ENCODE results near the gene TSPAN14.
A peak's percentile ranks its signal among the peaks of the same experiment; 100 is the strongest.

TSPAN14 gene

DNA sequence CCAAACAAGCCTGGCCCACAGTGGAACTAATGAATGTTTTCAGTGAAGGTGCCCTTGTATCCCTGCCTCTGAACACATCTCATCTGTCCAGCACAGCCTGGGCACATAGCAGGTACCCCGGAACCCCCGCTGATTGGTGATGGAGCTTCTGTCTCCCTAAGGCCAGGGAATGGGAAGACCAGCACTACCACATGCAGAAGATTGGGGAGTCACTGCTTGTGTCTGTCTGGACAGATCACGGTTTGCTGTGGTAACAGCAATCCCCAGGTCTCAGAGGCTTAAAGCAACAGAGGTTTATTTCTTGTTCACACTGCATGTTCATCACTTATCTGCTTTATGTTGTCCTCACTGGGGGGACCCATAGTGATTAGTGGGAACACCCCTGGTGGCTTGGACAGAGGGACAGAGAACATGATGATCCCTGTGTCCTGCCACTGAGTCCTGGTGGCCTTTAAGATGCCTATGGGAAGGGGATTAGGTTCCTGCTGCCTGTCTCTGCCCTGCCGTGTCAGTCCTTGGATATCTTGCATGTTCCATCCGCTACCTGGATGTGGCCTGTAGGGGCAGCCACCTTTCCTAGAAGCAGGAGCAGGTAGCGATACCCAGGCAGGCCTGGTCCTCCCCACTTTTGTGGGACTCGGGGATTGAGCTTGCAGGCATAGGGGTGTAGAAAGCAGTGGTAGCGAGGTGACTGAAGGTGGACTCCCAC is 3.6 kb downstream of the TSPAN14 start:
- DNase-seq, result no peak

DNA sequence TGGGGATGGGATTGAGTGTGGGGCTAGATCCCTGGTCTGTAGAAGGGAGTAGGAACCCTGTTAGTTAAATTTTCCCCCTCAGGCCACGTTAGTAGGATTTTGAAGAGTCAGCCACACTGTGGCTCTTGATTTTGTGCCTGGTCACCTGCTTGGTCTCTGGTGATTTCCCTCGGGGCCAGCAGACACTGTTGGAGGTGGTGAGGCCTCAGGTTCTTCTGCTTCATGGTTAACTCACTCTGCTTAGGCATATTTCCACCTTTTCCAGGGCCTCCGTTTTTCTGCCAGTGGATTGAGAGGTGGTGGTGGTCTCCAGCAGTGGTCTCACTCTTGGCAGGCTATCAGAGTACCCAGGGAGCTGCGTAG is 4.1 kb downstream of the TSPAN14 start:
- DNase-seq, result no peak

DNA sequence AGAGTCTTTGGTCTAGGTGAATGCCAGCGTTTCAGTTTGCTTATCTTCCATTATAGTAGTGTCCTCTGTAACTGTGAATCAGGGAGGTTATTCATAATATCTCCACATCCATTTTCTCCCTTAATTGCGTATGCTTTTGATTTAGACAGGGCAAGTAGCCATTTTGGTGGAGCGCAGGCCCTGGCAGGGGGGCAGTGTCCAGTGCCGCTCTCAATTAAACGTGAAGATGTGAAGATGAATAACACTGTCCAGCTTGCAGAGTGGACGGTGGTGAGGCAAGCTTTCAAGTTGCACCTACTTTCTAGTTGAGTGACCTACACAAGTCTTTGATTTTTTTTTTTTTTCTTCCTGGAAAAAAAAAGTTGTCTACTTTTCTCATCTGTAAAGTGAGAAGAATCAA is 4.5 kb downstream of the TSPAN14 start:
- DNase-seq, result no peak

DNA sequence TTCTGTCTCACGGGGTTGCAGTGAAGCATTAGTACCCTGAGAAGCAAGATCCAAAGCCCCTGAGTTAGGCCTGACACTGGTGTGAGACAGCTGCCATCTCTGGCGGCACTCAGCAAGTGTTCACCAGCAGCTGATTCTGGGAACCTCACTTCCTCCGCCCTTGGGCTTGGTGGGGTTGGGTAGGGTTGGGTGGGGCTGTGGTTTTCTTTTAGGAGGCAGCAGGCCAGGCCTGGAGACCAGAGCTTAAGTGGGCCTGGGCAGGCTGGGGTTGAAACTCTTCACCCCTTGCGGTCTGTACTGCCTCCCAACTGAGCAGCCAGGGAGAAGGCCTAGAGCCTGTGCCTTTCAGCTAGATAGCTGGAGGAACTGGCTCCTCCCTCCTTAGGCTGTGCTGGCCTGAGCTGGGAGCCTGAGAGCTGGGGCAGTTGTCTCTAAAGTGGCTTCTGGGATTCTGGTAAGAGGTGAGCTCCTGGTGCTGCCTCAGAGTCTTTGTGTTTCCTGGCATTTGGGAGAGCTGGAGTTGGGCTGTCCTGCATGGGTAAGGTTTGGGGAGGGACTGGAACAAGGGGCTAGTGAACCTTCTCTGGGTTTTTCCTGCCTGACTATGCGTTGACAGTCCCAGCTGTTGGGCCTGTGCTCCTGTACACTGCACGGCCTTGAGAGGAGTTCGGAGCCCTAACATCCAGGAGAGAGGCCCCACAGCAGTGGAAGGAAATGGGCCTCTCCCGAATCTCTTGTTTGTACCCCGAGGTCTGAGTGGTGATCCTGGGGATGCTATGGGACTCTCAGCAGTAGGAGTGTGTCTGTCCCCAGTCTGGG is 5.1 kb downstream of the TSPAN14 start:
- DNase-seq, result peak; percentile 82

DNA sequence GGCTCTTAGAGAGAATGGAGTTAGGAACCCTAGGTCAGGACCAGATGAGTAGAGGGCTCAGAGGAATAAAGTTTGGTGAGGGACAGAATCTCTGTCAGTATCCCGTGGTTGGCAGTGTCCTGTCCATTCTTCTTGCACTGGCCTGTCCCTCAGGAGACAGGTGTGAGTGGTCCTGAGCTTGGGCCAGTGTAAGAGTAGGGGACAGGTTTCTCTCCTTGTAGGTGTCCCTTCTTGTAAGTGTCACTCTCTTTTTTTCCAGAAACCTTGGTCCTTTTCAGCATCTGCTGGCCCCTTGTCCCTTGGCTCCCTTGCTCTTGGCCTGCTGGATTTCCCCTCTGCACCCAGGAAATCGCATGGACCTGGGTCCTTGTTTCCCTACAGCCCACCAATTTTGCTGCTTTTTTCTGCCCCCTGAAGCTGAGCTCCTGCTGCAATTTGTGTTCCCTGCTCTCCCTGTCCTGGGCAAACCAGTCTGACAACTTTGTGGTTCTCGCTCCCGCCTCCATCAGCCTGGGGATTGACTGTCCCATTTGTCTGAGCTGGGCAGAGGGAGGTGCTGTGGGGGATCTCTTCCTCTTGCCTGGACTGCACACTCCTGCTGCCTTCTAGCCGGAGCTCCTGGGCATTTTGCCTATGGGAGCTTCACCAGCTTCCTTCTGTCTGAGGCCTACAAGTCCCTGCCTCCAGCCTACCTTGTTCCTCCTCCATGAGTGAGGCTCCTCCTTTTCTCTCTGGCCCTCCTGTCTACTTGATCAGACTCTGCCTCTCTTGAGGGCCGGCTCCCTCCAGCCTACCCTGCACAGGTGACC is 6.5 kb downstream of the TSPAN14 start:
- DNase-seq, result no peak

DNA sequence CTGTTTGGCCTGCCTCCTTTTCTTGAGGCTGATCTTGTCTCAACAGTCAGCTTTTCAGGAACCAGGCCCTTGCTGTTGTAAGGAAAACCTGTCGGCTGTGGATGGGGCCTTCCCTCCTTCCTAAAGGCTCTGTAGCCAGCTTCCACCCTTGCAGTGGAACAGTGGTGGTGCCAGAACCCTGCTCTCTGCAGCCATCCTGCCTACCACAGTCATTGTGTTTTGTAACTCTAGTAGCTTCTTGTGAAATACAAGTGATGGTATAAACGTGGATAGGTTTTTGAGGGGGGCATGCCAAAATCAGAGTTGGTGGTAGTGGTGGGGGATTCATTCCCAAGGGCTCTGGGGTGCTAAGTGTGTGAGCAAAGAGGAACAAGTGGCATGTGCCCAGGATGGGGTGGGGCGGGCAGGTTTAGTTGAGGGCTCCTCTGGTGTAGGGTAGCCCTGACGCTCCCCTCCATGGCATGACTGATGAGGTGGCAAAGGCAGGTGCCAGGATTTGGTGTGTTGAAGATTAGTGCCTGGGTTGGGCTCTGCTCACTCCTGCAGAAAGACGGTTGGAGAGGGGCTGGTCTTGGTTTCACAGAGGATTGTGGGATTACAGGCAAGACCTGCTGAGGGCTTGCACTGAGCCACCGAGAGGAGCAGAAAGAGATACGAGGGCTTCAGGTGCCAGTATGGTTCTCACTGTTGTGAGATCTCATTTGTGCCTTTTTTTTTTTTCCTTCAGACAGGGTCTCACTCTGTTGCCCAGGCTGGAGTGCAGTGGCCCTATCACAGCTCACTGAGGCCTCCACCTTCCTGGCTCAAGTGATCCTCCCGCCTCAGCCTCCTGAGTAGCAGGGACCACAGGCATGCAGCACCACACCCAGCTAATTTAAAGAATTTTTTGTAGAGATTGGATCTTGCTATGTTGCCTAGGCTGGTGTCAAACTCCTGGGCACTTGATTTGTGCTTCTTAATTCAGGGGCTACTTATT is 7.4 kb downstream of the TSPAN14 start:
- DNase-seq, result peak; percentile 52

DNA sequence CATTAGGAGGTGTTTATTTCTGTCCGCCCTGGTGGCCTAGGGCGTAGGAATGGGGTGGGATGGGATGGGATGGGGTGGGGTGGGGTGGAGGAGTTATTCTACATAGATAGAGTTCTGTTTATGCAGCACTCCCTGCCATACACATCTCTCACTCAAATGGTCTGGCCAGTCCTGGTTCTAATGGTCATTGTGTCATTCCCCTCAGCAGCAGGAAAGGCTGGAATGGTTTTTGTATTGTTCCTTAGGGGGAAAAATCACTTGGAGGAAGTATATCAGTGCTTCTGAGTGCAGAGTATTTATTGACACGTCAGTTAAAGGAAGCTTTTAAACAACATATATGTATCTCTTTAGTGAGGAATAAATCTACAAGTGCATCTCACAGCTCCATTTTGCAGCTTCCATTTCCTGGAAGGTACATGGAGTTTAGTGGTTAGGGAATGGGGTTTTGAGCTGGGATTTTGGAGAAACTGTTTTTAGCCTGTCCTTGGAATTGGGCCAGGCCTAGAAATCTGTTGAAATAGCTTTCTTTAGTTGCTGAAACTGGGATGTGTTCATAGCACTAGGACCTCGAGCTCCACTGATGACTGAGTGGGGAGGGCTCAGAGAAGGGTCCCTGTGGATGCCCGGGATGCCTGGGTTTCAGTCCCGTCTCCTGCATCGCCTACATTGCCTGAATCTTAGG is 8.3 kb downstream of the TSPAN14 start:
- DNase-seq, result no peak

DNA sequence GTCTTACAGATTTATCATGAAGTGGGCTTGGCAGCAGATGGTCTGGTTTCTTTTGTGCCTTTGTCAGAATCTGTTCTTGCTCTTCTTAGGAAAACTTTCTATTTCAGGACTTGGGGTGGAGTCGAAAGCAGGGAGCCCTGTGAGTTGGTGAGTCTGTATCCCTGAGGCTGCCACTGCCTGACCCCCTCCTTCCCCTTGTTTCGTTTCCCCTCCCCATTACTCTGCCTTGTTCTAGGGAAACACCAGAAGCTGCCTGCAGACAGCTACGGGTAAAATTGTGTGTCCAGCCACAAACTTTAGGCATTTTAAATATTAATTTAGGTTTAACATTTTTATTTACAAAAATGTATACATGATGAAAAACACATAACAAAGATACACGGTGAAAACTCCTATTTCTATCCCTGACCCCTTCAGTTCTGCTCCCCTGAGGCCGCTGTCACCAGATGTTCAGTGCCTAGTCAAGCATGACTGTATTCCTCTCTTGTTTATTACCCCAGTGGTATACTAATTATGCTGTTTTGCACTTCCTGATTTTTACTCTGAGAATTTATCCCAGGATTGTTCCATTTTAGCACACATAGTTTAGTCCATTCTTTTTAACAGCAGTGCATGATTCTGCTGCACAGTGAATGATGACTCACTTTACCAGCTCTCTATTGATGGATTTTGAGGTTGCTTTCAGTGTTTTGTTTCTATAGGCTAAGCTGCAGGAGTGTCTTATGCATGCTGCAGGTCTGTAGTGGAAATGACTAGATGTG is 9.1 kb downstream of the TSPAN14 start:
- DNase-seq, result peak; percentile 39

DNA sequence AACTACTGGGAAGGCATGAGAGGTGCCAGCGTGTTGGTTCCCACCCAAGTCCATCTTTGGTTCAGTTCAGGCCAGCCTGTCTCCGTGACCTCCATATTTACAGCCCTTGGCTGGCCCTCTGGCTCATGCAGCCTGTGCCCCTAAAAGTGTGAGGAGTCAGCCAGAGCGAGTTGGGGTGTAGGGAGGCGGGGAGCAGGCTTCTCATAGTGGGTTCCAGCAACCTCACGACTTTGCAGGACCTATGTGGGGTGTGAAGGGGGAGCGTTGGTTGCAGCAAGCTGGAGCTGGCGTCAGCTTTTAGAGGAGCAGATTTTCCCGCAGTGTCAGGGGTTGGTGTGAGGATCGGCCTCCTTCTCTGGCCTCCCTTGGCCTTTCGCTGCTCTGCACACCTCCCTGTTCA is 9.8 kb downstream of the TSPAN14 start:
- no peak for DNase-seq

DNA sequence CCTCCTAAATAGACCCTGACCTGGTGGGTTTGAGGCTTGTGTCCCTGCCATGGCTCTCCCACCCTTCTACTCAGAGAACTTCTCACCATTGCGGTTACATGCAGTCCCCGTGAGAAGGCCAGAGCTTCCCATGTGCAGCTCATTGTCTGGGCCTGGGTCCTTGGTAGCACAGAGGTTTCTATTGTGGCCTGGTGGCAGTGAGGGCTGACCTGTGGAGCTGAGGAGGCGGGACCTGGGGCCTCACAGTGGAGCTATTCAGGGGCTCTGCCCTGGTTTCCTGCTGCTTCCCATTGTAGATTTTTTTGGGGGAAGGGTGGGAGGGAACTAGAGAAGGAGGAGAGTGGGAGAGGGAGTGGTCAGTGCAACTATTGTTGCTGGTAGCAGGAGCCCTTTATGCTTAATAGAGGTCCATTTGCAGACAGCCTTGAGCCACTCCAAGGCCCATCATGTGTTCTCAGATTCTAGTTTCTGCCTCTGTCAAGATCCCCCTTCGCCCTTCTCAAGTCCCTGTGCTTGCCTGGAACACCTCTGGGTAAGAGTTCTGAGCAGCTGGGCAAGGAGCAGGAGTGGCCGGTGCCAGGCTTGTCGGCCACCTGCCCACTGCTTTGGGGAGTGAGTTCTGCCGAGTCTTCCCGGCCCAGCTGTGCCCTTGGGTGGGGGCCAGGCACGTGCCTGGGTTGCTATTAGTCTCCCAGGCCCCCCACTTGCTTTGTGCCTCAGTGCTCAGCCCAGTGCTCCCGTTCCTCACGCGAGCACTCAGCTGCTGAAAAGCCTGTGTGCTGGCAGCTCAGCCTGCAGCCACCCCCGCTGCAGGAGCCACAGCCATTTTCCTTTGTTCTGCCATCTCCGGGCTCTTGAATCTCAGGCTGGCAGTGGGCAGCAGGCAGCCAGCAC is 10.7 kb downstream of the TSPAN14 start:
- DNase-seq, result peak; percentile 60

DNA sequence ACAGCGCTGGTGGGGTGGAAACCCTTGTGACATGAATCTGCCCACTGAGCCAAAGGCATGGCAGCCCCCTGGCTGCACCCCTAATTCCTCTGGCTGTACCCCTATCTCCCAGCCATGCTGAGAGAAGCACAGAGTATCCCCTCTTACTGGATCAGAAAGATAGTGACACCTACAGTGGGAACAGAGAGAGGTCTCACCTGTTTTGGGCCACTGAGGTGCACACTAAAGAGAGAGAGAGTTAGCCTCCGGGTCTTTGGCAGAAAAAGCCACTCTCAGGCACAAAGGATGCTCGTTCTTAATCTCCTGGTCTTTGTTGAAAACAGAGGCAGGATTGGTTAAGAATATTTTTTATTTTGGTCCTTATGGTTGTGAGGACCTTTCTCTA is 11.3 kb downstream of the TSPAN14 start:
- DNase-seq, result no peak

DNA sequence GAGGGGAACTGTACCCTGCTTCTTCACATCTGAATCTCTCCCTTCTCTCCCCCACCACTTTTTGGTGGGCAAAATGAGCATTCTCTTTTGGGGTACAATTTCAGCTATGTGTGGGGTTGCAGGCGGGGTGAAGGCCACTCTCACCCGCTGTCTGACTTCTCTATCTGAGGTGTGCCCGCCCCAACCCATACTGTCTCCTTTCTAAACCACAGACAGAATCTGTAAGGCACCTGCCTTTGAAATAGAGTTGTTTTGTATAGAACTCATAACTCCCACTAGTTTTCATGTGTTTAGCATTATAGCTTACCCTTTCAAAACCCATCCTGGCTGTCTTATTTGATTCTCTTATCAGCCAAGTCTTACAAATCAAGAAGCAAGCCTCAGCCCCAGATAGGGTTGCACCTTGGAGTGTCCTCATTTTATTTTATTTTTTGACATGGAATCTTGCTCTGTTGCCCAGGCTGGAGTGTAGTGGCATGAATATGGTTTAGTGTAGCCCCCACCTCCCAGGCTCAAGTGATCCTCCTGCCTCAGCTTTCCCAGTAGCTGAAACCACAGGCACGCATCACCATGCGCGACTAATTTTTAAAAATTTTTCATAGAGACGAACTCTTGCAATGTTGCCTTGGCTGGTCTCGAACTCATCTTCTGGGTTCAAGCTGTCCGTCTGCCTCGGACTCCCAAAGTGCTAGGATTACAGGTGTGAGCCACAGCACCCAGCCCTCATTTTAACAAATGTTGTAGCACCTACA is 11.9 kb downstream of the TSPAN14 start:
- DNase-seq, result peak; percentile 78

DNA sequence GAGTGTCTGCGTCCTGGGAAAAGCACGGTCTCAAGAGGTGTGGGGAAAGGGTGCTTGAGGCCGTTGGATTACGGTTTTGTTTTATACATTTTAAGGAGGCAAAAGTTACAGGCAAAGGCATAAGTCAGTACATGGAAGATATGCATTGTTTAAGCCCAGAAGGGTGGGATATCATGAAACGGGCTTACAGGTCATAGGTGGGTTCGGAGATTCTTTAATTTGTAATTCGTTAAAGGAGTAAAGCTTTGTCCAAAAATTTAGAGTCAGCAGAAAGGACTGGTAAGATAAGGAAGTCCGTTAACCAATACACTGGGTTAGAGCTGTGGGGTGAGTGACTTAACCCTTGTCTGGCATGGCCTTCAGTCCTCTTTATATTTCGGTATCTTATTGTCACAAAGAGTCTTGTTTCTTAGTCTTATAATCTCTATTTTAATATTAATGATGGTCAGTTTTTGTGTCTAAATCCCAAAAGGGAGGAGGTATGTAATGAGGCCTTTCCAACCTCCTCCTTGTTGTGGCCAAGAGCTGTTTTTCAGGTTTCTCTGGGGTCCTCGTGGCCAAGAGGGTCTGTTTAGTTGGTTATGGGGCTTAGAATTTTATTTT is 12.7 kb downstream of the TSPAN14 start:
- DNase-seq, result no peak

DNA sequence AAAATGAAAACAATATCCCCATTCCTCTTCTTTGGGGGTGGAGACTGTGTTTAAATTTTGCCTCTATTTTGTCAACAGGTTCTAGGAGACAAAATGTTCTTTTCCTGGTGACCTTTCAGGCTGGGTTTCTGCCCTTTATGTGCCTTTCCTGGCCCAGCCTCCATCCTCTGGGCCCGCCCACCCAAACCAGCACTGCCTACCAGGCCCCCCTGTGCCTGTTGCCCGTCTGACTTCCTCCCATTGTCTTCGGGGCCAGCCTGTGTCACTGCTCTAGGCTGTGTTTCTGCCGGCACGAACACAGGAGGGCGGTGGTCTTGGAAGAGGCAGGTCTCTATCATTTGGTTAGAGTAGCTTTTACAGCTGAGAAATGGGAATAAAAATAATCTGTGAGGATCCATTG is 13.9 kb downstream of the TSPAN14 start:
- peak; percentile 90 for DNase-seq

DNA sequence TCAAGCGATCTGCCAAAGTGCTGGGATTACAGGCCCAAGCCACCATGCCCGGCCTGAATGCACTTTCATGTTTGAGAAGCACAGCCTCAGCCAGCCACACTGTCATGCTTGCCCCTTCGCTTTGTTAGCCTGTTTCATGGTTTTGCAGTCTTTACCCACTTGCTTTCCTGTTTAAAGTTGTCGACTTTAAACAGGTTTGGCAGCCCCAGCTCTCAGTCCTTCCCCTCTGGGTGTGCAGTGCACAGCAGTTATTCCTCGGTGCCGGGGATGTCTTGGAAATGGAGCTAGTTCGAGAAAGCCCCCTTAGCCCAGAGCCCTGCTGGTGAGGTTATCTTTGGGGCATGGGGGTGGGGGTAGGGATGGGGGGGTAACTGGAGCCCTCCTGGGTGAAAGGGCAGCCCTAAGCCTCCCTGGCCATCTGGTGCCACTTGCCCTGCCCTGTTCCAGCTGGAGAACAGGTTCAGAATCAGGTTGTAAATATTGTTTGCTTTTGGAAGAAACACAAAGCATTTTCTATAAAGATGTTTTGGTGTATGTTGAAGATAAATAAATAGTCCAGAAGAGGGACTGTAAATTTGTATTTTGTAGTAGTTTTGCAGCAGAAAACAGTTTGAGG is 14.8 kb downstream of the TSPAN14 start:
- peak; percentile 58 for DNase-seq

DNA sequence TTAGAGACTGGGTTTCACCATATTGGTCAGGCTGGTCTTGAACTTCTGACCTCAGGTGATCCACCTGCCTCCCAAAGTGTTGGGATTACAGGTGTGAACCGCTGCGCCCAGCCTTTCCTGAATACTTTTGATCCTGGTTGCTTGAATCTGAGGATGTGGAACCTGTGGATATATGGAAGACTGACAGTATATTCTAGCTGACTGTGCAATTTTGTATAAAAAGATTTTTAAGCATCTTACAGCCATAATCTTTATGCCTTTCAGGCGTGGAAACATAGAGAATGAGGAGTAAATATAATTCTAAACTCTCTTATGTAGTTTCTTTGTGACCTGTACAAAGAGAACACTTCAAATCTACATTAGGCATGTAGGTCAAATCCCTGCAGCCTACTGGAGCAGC is 16.2 kb downstream of the TSPAN14 start:
- no peak for DNase-seq

DNA sequence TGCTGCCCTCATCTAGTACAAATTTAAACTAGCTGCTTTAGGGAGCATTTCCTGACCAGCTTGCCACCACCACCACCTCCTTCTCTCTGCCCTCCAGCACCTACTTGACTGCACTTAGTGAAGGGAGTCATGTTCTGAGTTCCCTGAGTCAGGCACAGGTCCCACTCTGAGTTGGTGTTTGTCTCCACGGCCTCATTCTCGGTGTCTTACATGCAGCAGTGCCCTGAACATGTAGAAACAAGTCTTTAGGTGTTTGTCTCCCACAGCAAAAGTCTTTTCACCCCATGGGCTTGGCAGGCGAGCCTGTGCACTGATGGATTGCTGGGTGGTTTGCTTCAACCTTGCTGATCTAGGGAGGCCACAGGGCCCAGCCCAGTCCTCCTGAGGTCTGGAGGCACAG is 16.9 kb downstream of the TSPAN14 start:
- DNase-seq, result peak; percentile 47

DNA sequence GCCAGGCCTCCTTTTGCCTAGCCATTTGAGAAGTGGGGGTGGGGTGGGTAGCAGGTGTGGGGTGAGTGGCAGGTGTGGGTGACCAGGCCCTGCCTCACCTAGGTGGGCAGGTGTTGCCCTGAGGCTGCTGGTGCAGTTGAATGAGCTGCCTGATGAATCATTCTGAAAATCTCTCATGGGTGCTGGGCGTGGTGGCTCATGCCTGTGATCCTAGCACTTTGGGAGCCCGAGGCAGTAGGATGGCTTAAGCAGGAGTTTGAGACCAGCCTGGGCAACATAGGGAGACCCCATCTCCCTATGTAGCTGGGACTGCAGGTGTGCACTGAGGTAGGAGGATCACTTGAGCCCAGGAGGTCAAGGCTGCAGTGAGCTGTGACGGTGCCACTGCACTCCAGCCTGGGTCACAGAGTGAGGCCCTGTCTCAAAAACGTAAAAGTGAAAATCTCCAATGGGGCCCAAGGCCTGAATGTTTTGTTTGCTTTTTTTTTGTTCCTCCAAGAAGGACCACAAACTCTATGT is 17.7 kb downstream of the TSPAN14 start:
- peak; percentile 57 for DNase-seq

Measured in CD4-positive, alpha-beta T cell treated with Interleukin-6 for 4 hours (primary cell).